ENCODE results near the gene FAM184B. TPM values are rescaled to one million over a fixed set of nuclear protein-coding genes. Genes with fewer than 3 reads are reported as not detected.

FAM184B gene
- total RNA-seq, 1 experiment from 2014 or later, result 0.09 TPM

DNA sequence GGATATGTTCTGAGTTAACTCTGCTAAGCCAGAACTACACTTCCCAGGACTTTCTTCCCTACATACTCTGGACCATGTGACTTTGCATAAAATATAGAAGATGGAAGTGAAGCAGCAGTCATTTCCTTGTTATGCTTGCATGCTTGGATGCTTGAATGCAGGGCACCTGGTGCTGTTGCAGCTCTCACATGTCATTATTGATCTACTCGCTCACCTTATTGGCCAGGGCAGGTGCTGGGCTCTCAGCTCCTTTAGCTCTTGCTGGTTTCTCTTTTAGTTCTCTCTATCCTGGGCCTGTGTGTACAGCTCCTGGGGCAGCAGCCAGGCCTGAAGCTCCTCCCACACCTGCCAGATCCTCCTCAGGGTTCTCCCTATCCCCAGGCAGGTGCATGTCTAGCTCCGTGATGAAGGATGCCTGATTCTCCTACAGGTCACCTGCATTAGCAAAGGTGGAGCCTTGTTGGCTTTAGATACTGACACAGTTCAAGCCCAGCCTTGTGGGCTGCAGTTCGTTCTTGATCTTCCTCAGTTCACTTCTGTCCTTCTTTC, 113.7 kb downstream of the FAM184B start:
- no peaks in the 10 kb centered on the region; a peak in 1 of 7 replicates for H3K36me3 Mint-ChIP-seq (ENCODE audit: insufficient read depth in 1 of 3, low read depth in 3 of 3)
- no peak overlapping the region for H3K23ac ChIP-seq (ENCODE audit: insufficient read length, low read depth, low read length)
- H2BK15ac ChIP-seq (ENCODE audit: low read depth, low read length), result no peak overlapping the region
- H2AFZ ChIP-seq (ENCODE audit: low read length), result no peak overlapping the region
- TF ChIP-seq, protein P1, sequence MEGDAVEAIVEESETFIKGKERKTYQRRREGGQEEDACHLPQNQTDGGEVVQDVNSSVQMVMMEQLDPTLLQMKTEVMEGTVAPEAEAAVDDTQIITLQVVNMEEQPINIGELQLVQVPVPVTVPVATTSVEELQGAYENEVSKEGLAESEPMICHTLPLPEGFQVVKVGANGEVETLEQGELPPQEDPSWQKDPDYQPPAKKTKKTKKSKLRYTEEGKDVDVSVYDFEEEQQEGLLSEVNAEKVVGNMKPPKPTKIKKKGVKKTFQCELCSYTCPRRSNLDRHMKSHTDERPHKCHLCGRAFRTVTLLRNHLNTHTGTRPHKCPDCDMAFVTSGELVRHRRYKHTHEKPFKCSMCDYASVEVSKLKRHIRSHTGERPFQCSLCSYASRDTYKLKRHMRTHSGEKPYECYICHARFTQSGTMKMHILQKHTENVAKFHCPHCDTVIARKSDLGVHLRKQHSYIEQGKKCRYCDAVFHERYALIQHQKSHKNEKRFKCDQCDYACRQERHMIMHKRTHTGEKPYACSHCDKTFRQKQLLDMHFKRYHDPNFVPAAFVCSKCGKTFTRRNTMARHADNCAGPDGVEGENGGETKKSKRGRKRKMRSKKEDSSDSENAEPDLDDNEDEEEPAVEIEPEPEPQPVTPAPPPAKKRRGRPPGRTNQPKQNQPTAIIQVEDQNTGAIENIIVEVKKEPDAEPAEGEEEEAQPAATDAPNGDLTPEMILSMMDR (conservative IDR thresholded peaks at IDR 0.05), result no peak
- H3K9ac ChIP-seq (ENCODE audit: extremely low read depth, insufficient read length, low read length), result no peak overlapping the region
- H4K5ac ChIP-seq (ENCODE audit: insufficient read length, low read depth, low read length), result no peak overlapping the region
- H3K4ac ChIP-seq (ENCODE audit: low read depth, low read length), result no peak overlapping the region
- H3K27ac ChIP-seq (ENCODE audit: insufficient read length, low read depth, low read length), result no peak overlapping the region
- WGBS (ENCODE audit: extremely low coverage, insufficient read length, low lambda C conversion rate), result no CpG with 5 or more reads among the region's 3 CpGs
- no peak overlapping the region for H2AK5ac ChIP-seq (ENCODE audit: insufficient read length, low read length)
- no peaks in the 10 kb centered on the region for H3K9me3 ChIP-seq (ENCODE audit: control insufficient read depth, low read depth, low read length)
- H3K23me2 ChIP-seq (ENCODE audit: insufficient read length, low read depth, low read length, poor library complexity, severe bottlenecking), result no peaks in the 10 kb centered on the region
- H3K4me3 Mint-ChIP-seq, result no peak overlapping the region
- no peak overlapping the region for H3K27ac Mint-ChIP-seq
- H3T11ph ChIP-seq (ENCODE audit: low read length), result no peak overlapping the region
- H3K4me2 ChIP-seq (ENCODE audit: insufficient read depth, insufficient read length, low read length), result no peak overlapping the region
- H3K79me1 ChIP-seq (ENCODE audit: insufficient read depth, low read depth, low read length, poor library complexity, severe bottlenecking), result no peaks in the 10 kb centered on the region
- H3K4me1 Mint-ChIP-seq, result peaks cover 5% of the 10 kb centered on the region in 2 experiments; a peak in 3 of 4 replicates
- no peak overlapping the region for H2BK5ac ChIP-seq (ENCODE audit: insufficient read length, low read length)
- no peak overlapping the region for H3K56ac ChIP-seq (ENCODE audit: insufficient read length, low read depth, low read length)
- peaks cover 8 to 9% of the 10 kb centered on the region in 2 experiments; a peak in 3 of 5 replicates for H3K9me3 Mint-ChIP-seq
- no peaks in the 10 kb centered on the region; the same call in 1 of the 2 replicates for H3K4me1 ChIP-seq (ENCODE audit: insufficient read depth, low read length)
- H3K27me3 Mint-ChIP-seq (ENCODE audit: low read depth), result peaks cover 2% of the 10 kb centered on the region
- no peak overlapping the region for H3K14ac ChIP-seq (ENCODE audit: insufficient read depth, low read length)
- H3K27me3 ChIP-seq (ENCODE audit: insufficient read depth, low read length), result no peaks in the 10 kb centered on the region
- no peak overlapping the region for H2BK120ac ChIP-seq (ENCODE audit: low read depth, low read length, poor library complexity, severe bottlenecking)
- DNase-seq, result no peak
- no peak overlapping the region for H4K91ac ChIP-seq (ENCODE audit: insufficient read length, low read depth, low read length)
- H4K8ac ChIP-seq (replicated peaks; ENCODE audit: insufficient read length, low read depth, low read length), result no peak overlapping the region
- H3K18ac ChIP-seq (ENCODE audit: insufficient read length, low read depth, low read length), result no peak overlapping the region
- no peak overlapping the region for H2BK20ac ChIP-seq (ENCODE audit: low read depth, low read length, poor library complexity, severe bottlenecking)
- H4K20me1 ChIP-seq (ENCODE audit: control insufficient read depth, insufficient read depth, insufficient read length), result no peaks in the 10 kb centered on the region
- H3K79me2 ChIP-seq (ENCODE audit: insufficient read depth, low read length), result no peaks in the 10 kb centered on the region
- H2BK12ac ChIP-seq (ENCODE audit: insufficient read length, low read depth, low read length), result no peak overlapping the region
